Thoracic aorta (tissue), 2 donors: ENCODE measurements around the gene PRLR. TPM values are rescaled to one million over a fixed set of nuclear protein-coding genes. Genes with fewer than 3 reads are reported as not detected.
A peak's percentile ranks its signal among the peaks of the same experiment; 100 is the strongest.

Experiments
- ATAC-seq: fragments of 150-250 bp; one replicate; pipeline ENCODE4 v1.8.0; 2017; ENCODE audit warnings: low read depth; ENCODE audit not compliant: insufficient number of reproducible peaks, low FRiP score
- DNase-seq: peaks from one replicate; pipeline ENCODE4 v3.0.0-alpha.2; 2020; ENCODE audit warnings: low spot score
- H3K27ac ChIP-seq, 2 donors: fragments of 200-600 bp; sonication (generic); 1 replicate in 1 of 2; 2 replicates in 1 of 2; pipeline ENCODE4 v1.5.1; 2016; ENCODE audit warnings: mild to moderate bottlenecking in 2 of 2, moderate library complexity in 2 of 2
- H3K27me3 ChIP-seq: fragments of 200-600 bp; sonication (generic); replicated peaks from 2 replicates; pipeline ENCODE4 v1.6.0; 2016; ENCODE audit warnings: mild to moderate bottlenecking; ENCODE audit not compliant: insufficient read depth
- H3K36me3 ChIP-seq: fragments of 200-600 bp; sonication (generic); one replicate; pipeline ENCODE4 v1.5.1; 2016
- H3K4me1 ChIP-seq, 2 donors: fragments of 200-600 bp; sonication (generic); 1 replicate in 1 of 2; 2 replicates in 1 of 2; pipeline versions ENCODE4 v1.5.1 to v1.6.0; 2016; ENCODE audit warnings: low read depth in 2 of 2, mild to moderate bottlenecking in 1 of 2; ENCODE audit not compliant: control insufficient read depth in 1 of 2
- H3K4me3 ChIP-seq: fragments of 200-600 bp; sonication (generic); 2 replicates; pipeline ENCODE4 v1.5.1; 2016; ENCODE audit warnings: mild to moderate bottlenecking
- H3K9me3 ChIP-seq: fragments of 200-600 bp; sonication (generic); 2 replicates; pipeline ENCODE4 v1.5.1; 2016
- total RNA-seq, 2 donors: library from RNA; depleted of rRNA; stranded (reverse); fragments of >200 nt; gene quantifications; one replicate each; pipeline versions ENCODE4 v1.1.0 to v1.2.3, GENCODE V29; 2016
- TF ChIP-seq, protein P1 (sequence below): fragments of 200-600 bp; sonication (generic); IDR thresholded peaks from one replicate; pipeline ENCODE4 v1.5.1; 2019; ENCODE audit warnings: antibody characterized with exemption

The PRLR gene
- total RNA-seq, 2 donors from 2014 or later, result 0.71 to 2.6 TPM

GRCh38 chr5:35233601-35234000 is 3.3 kb upstream of the PRLR start:
- Histone ChIP-seq H3K4me1 (peaks cover 9 to 14% of the 10 kb centered on the region in 2 donors), H3K27ac (no peak overlapping the region), H3K36me3 (no peaks in the 10 kb centered on the region), H3K4me3 (no peak overlapping the region), H3K9me3 (no peaks in the 10 kb centered on the region), H3K27me3 (no peaks in the 10 kb centered on the region)
- no peak for DNase-seq
- TF ChIP-seq, protein P1, sequence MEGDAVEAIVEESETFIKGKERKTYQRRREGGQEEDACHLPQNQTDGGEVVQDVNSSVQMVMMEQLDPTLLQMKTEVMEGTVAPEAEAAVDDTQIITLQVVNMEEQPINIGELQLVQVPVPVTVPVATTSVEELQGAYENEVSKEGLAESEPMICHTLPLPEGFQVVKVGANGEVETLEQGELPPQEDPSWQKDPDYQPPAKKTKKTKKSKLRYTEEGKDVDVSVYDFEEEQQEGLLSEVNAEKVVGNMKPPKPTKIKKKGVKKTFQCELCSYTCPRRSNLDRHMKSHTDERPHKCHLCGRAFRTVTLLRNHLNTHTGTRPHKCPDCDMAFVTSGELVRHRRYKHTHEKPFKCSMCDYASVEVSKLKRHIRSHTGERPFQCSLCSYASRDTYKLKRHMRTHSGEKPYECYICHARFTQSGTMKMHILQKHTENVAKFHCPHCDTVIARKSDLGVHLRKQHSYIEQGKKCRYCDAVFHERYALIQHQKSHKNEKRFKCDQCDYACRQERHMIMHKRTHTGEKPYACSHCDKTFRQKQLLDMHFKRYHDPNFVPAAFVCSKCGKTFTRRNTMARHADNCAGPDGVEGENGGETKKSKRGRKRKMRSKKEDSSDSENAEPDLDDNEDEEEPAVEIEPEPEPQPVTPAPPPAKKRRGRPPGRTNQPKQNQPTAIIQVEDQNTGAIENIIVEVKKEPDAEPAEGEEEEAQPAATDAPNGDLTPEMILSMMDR, result no peak
- ATAC-seq, result no peak

DNA sequence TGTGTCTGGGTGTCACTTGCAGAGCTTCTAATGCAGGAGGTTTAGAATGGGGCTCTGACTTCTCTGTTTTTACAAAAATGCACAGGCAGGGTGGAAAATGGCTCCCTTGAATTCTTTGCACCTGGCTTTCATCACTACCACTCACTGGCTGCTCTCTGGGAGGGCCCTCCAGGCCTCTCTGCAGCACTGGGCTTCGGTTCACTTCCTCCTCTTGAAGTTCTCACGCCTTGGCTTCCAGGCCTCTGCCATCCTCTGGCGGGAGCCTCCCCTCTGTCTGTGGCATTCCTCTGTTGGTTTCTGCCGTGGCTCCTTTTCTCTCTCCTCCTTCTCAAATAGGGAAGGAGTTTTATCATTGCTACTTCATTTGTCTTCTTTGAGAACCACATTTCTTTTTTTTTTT is 2.8 kb upstream of the PRLR start:
- no peak for DNase-seq
- H3K4me1 ChIP-seq, result peaks cover 9 to 14% of the 10 kb centered on the region in 2 donors
- H3K27ac ChIP-seq, result no peak overlapping the region
- H3K4me3 ChIP-seq, result no peak overlapping the region
- no peaks in the 10 kb centered on the region for H3K36me3 ChIP-seq
- no peaks in the 10 kb centered on the region for H3K27me3 ChIP-seq
- TF ChIP-seq, protein P1, result no peak
- H3K9me3 ChIP-seq, result no peaks in the 10 kb centered on the region
- ATAC-seq, result no peak

GRCh38 chr5:35232124-35232523 is 1.8 kb upstream of the PRLR start:
- H3K9me3 ChIP-seq, result no peaks in the 10 kb centered on the region
- no peaks in the 10 kb centered on the region for H3K36me3 ChIP-seq
- TF ChIP-seq, protein P1, result no peak
- DNase-seq (no peak), ATAC-seq (no peak)
- no peak overlapping the region for H3K27ac ChIP-seq
- no peaks in the 10 kb centered on the region for H3K27me3 ChIP-seq
- H3K4me1 ChIP-seq, result peaks cover 9 to 14% of the 10 kb centered on the region in 2 donors
- H3K4me3 ChIP-seq, result no peak overlapping the region

GRCh38 chr5:35229076-35230037 is 930 bp downstream of the PRLR start:
- Histone ChIP-seq H3K36me3 (no peaks in the 10 kb centered on the region), H3K4me1 (peaks cover 9 to 14% of the 10 kb centered on the region in 2 donors), H3K4me3 (peak overlapping the region; percentile 81), H3K9me3 (no peaks in the 10 kb centered on the region), H3K27ac (no peak overlapping the region), H3K27me3 (no peaks in the 10 kb centered on the region)
- DNase-seq, result no peak
- ATAC-seq, result no peak
- TF ChIP-seq, protein P1, result no peak

GRCh38 chr5:35228310-35228709 is 2.0 kb downstream of the PRLR start:
- no peaks in the 10 kb centered on the region for H3K36me3 ChIP-seq
- H3K27me3 ChIP-seq, result no peaks in the 10 kb centered on the region
- ATAC-seq (no peak), DNase-seq (no peak)
- peaks cover 9 to 14% of the 10 kb centered on the region in 2 donors for H3K4me1 ChIP-seq
- TF ChIP-seq, protein P1, result no peak
- no peak overlapping the region for H3K4me3 ChIP-seq
- no peak overlapping the region for H3K27ac ChIP-seq
- H3K9me3 ChIP-seq, result no peaks in the 10 kb centered on the region
